ENCODE data around the gene FLT4.

DNA sequence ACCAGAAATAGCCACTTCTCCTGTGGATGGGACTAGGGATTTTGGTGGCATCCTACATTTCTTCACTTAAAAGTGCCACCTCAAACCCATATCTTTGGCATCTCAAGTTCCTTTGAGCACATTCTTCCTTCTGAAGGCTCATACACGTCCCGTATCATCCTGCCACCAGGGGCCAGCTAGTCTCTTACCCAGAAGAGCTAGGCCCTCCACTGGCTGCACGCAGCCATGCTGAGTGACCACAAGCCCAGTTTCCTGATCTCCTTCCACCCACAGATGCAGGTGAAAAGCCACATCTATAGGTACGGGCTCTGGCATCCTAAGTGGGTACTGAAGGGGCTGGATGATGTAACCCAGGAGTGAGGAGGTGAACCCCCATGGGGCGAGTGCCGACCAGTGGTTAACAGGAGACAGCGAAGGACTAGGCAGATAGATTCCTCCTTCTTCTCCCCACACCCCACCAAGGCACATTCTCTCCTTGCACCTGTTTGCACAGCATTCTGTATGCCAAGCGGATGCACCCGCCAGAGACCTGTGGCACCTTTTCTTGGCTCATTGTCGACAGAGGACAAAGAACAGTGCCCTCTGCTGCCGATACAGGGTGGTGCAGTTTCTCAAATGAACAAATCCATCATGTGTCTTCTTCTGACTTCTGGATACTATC, 43.7 kb downstream of the FLT4 start:
- TF ChIP-seq, protein P1, sequence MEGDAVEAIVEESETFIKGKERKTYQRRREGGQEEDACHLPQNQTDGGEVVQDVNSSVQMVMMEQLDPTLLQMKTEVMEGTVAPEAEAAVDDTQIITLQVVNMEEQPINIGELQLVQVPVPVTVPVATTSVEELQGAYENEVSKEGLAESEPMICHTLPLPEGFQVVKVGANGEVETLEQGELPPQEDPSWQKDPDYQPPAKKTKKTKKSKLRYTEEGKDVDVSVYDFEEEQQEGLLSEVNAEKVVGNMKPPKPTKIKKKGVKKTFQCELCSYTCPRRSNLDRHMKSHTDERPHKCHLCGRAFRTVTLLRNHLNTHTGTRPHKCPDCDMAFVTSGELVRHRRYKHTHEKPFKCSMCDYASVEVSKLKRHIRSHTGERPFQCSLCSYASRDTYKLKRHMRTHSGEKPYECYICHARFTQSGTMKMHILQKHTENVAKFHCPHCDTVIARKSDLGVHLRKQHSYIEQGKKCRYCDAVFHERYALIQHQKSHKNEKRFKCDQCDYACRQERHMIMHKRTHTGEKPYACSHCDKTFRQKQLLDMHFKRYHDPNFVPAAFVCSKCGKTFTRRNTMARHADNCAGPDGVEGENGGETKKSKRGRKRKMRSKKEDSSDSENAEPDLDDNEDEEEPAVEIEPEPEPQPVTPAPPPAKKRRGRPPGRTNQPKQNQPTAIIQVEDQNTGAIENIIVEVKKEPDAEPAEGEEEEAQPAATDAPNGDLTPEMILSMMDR (IDR thresholded peaks at IDR 0.05; ENCODE audit: low read depth, low read length): peak; percentile 85
- no peak for TF ChIP-seq EZH2phosphoT487 (IDR thresholded peaks at IDR 0.05; ENCODE audit: low read depth)
